A673 (cell line): ENCODE measurements around the gene MSH2.

ENCODE experiments used
- EZH2 ChIP-seq: fragments of 200-600 bp; sonication (generic); IDR thresholded peaks from 2 replicates; pipeline ENCODE4 v1.6.1; 2017; ENCODE audit warnings: borderline replicate concordance, low read depth, mild to moderate bottlenecking, mixed read lengths, antibody characterized with exemption, low read length; ENCODE audit not compliant: poor library complexity, severe bottlenecking
- TF ChIP-seq, protein P1 (sequence below): fragments of 300-800, 200-600 bp; sonication (generic); conservative IDR thresholded peaks from 2 replicates; pipeline ENCODE4 v1.5.1; 2017; ENCODE audit warnings: low read depth, mild to moderate bottlenecking, antibody characterized with exemption, low read length, moderate library complexity, mixed read lengths

DNA sequence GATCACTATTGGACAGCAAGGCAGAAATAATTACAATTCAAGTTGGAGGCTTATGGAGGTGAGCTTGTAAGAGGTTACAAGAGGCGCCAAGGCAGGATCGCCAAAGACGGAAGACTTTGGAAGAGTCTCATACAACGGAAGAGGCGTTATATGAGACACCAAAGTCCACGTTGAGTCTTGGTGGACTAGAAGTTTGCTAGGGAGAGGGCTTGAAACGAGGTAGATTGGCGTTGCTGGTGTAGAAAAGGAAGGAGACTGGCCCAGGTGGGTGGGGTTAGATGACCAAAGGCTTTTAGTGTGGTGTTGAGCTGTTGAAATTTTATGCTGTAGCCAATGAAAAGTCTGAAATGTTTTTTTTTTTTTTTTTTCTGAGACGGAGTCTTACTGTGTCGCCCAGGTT is 1.4 kb downstream of the MSH2 start:
- TF ChIP-seq EZH2 = no peak
- TF ChIP-seq, protein P1, sequence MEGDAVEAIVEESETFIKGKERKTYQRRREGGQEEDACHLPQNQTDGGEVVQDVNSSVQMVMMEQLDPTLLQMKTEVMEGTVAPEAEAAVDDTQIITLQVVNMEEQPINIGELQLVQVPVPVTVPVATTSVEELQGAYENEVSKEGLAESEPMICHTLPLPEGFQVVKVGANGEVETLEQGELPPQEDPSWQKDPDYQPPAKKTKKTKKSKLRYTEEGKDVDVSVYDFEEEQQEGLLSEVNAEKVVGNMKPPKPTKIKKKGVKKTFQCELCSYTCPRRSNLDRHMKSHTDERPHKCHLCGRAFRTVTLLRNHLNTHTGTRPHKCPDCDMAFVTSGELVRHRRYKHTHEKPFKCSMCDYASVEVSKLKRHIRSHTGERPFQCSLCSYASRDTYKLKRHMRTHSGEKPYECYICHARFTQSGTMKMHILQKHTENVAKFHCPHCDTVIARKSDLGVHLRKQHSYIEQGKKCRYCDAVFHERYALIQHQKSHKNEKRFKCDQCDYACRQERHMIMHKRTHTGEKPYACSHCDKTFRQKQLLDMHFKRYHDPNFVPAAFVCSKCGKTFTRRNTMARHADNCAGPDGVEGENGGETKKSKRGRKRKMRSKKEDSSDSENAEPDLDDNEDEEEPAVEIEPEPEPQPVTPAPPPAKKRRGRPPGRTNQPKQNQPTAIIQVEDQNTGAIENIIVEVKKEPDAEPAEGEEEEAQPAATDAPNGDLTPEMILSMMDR = no peak
